GM18511 (cell line): ENCODE measurements around the gene NHLH2.

Experiments used
- ATAC-seq: cut with Tn5 transposase; IDR thresholded peaks from one replicate; pipeline ENCODE4 v1.9.1; 2021; ENCODE audit warnings: mild to moderate bottlenecking, moderate library complexity; ENCODE audit not compliant: unreplicated experiment

The NHLH2 gene

GRCh38 chr1:115805597-115805996 is 35.3 kb downstream of the NHLH2 start:
- no peak for ATAC-seq

GRCh38 chr1:115802416-115802815 is 38.5 kb downstream of the NHLH2 start:
- no peak for ATAC-seq

GRCh38 chr1:115797486-115797885 is 43.4 kb downstream of the NHLH2 start:
- no peak for ATAC-seq

GRCh38 chr1:115796897-115797296 is 44.0 kb downstream of the NHLH2 start:
- no peak for ATAC-seq

- ATAC-seq: no peak
Observed at GRCh38 chr1:115796036-115796435, 44.9 kb downstream of the NHLH2 start.

- ATAC-seq: no peak
Observed at GRCh38 chr1:115794976-115795639, 45.8 kb downstream of the NHLH2 start.

- ATAC-seq: no peak
Observed at GRCh38 chr1:115793162-115793561, 47.8 kb downstream of the NHLH2 start.

GRCh38 chr1:115791816-115792215 is 49.1 kb downstream of the NHLH2 start:
- ATAC-seq: no peak

GRCh38 chr1:115790846-115791245 is 50.1 kb downstream of the NHLH2 start:
- ATAC-seq: no peak

GRCh38 chr1:115790356-115790755 is 50.6 kb downstream of the NHLH2 start:
- no peak for ATAC-seq
